Measurements from ENCODE around the gene ERN2.

ERN2 gene

DNA sequence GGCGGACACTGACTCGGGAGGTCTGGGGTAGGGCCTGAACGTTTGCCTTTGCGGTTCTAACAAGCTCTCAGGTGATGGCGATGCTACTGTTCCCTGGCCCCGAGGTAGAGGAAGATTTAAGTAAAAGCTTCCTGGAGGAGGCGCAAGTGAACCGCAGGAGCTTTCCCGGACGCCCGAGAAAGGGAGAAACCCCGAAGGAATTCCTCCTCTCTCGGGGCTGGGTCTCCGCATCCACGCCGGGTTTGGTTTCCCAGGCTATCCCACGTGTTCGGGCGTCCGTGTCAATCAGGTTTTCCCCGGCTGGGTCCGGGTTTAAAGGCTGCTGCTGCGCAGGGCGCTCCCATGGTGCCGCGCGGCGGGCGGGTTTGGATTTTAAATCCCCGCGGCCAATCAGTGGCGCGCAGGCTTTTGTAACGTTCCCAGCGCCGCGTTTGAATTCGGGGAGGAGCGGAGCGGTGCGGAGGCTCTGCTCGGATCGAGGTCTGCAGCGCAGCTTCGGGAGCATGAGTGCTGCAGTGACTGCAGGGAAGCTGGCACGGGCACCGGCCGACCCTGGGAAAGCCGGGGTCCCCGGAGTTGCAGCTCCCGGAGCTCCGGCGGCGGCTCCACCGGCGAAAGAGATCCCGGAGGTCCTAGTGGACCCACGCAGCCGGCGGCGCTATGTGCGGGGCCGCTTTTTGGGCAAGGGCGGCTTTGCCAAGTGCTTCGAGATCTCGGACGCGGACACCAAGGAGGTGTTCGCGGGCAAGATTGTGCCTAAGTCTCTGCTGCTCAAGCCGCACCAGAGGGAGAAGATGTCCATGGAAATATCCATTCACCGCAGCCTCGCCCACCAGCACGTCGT, 34.4 kb downstream of the ERN2 start, which contains the start of gene PLK1:
Gene PLK1 (plus strand): TSS at position 460 of the 844 bp plus-strand sequence. CDS start 44 bp downstream, at position 504.
- H3K4me2 ChIP-seq (ENCODE audit: low read length): peak within 1 kb of the TSS; percentile 85
- H3K36me3 ChIP-seq (ENCODE audit: control insufficient read depth, low read length): peaks cover 50% of the 10 kb centered on the region
- peak within 1 kb of the TSS; percentile 99 for H3K4me3 ChIP-seq (ENCODE audit: low read length)
- H3K9me2 ChIP-seq (replicated peaks; ENCODE audit: control insufficient read depth, low read length): no peaks in the 10 kb centered on the region
- no peaks in the 10 kb centered on the region for H3K27me3 ChIP-seq (ENCODE audit: control insufficient read depth, low read length)
- TF ChIP-seq EZH2phosphoT487 (IDR thresholded peaks at IDR 0.05; ENCODE audit: borderline replicate concordance, low read length): no peak
- TF ChIP-seq, protein P1, sequence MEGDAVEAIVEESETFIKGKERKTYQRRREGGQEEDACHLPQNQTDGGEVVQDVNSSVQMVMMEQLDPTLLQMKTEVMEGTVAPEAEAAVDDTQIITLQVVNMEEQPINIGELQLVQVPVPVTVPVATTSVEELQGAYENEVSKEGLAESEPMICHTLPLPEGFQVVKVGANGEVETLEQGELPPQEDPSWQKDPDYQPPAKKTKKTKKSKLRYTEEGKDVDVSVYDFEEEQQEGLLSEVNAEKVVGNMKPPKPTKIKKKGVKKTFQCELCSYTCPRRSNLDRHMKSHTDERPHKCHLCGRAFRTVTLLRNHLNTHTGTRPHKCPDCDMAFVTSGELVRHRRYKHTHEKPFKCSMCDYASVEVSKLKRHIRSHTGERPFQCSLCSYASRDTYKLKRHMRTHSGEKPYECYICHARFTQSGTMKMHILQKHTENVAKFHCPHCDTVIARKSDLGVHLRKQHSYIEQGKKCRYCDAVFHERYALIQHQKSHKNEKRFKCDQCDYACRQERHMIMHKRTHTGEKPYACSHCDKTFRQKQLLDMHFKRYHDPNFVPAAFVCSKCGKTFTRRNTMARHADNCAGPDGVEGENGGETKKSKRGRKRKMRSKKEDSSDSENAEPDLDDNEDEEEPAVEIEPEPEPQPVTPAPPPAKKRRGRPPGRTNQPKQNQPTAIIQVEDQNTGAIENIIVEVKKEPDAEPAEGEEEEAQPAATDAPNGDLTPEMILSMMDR (IDR thresholded peaks at IDR 0.05; ENCODE audit: low read depth, low read length, poor library complexity, severe bottlenecking): peak; percentile 66
- H3K79me2 ChIP-seq (ENCODE audit: control insufficient read depth, low read length): peaks cover 52% of the 10 kb centered on the region
- H4K20me1 ChIP-seq (ENCODE audit: control insufficient read depth, insufficient read depth, low read depth, low read length): peaks cover 12% of the 10 kb centered on the region; the same call in 1 of the 2 replicates
- H3K4me1 ChIP-seq (ENCODE audit: control insufficient read depth, low read length): peaks cover 25% of the 10 kb centered on the region
- no peaks in the 10 kb centered on the region; the same call in 1 of the 2 replicates for H3F3A ChIP-seq (ENCODE audit: control insufficient read depth, insufficient read depth)
- H3K9me3 ChIP-seq (ENCODE audit: control insufficient read depth, insufficient read depth, low read length): no peaks in the 10 kb centered on the region
- peak within 1 kb of the TSS; percentile 55 for H3K27ac ChIP-seq (ENCODE audit: low read depth, low read length)

DNA sequence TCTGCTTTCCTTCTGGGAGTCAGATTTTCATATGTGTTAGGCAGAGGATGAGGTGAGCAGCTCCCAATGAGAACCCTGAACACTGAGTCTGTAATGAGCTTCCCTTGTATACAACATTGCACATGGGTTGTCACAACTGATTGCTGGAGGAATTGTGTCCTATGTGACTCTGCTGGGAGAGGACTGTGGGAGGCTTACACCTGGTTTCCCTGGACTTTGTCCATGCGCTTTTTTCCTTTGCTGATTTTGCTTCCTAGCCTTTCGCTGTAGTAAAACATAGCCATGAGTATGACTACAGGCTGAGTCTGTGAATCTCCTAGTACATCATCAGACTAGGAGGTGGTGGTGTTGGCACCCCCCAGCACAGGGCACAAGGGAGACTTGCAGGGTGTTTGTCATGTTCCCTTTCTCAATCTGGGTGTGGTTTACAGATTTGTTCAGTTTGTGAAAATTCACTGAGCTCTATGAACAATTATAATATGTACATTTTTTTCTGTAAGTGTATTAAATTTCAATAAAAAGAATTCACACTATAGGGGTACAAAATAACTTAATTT, 36.0 kb downstream of the ERN2 start:
- peaks cover 40% of the 10 kb centered on the region for H3K79me2 ChIP-seq (ENCODE audit: control insufficient read depth, low read length)
- H3K4me2 ChIP-seq (ENCODE audit: low read length): no peak overlapping the region
- H4K20me1 ChIP-seq (ENCODE audit: control insufficient read depth, insufficient read depth, low read depth, low read length): peaks cover 12% of the 10 kb centered on the region; the same call in 1 of the 2 replicates
- H3K9me2 ChIP-seq (replicated peaks; ENCODE audit: control insufficient read depth, low read length): no peaks in the 10 kb centered on the region
- H3K4me1 ChIP-seq (ENCODE audit: control insufficient read depth, low read length): peaks cover 25% of the 10 kb centered on the region
- TF ChIP-seq EZH2phosphoT487 (IDR thresholded peaks at IDR 0.05; ENCODE audit: borderline replicate concordance, low read length): no peak
- TF ChIP-seq, protein P1 (IDR thresholded peaks at IDR 0.05; ENCODE audit: low read depth, low read length, poor library complexity, severe bottlenecking): no peak
- no peaks in the 10 kb centered on the region for H3K27me3 ChIP-seq (ENCODE audit: control insufficient read depth, low read length)
- H3K4me3 ChIP-seq (ENCODE audit: low read length): no peak overlapping the region
- H3K27ac ChIP-seq (ENCODE audit: low read depth, low read length): no peak overlapping the region
- H3K9me3 ChIP-seq (ENCODE audit: control insufficient read depth, insufficient read depth, low read length): no peaks in the 10 kb centered on the region
- peaks cover 36% of the 10 kb centered on the region for H3K36me3 ChIP-seq (ENCODE audit: control insufficient read depth, low read length)
- H3F3A ChIP-seq (ENCODE audit: control insufficient read depth, insufficient read depth): no peaks in the 10 kb centered on the region; the same call in 1 of the 2 replicates

DNA sequence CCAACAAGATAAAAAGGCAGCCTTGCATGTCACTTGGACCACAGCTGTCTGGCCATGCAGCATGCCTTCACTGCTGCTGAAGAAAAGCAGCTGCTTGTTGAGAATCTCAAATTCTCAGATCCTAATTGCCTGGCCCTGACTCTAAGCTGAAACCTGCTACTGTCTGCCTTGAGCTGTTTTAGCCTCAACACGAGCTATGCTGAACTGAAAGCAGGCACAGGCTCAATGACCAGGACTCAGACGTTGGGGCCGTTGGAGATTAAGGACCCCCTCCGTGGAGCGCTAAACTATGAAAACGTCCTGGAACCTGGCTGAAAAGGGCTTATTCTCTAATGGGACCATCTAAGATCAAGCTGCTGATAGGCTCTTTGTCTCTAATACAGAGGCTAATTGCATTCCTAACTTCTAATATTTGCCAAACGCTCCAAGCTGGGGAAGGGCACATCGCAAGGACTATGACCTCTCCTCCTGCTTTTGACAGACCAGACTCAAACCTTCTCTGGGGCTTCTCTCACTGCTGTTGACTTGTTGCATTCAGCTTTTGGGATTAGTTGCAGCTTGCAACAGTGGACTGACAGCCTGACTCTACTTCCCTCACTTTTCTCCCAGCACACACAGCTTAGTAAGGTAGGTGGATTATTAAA, 38.9 kb downstream of the ERN2 start:
- Histone ChIP-seq H3K27me3 (ENCODE audit: control insufficient read depth, low read length) (no peaks in the 10 kb centered on the region), H3K4me3 (ENCODE audit: low read length) (no peak overlapping the region), H3K36me3 (ENCODE audit: control insufficient read depth, low read length) (peaks cover 27% of the 10 kb centered on the region), H4K20me1 (ENCODE audit: control insufficient read depth, insufficient read depth, low read depth, low read length) (no peaks in the 10 kb centered on the region), H3K4me2 (ENCODE audit: low read length) (no peak overlapping the region), H3K9me2 (replicated peaks; ENCODE audit: control insufficient read depth, low read length) (no peaks in the 10 kb centered on the region), H3K4me1 (ENCODE audit: control insufficient read depth, low read length) (peaks cover 19% of the 10 kb centered on the region), H3F3A (ENCODE audit: control insufficient read depth, insufficient read depth) (no peaks in the 10 kb centered on the region; the same call in 1 of the 2 replicates), H3K27ac (ENCODE audit: low read depth, low read length) (no peak overlapping the region), H3K9me3 (ENCODE audit: control insufficient read depth, insufficient read depth, low read length) (no peaks in the 10 kb centered on the region), H3K79me2 (ENCODE audit: control insufficient read depth, low read length) (peaks cover 11% of the 10 kb centered on the region)
- TF ChIP-seq, protein P1 (IDR thresholded peaks at IDR 0.05; ENCODE audit: low read depth, low read length, poor library complexity, severe bottlenecking): no peak
- TF ChIP-seq EZH2phosphoT487 (IDR thresholded peaks at IDR 0.05; ENCODE audit: borderline replicate concordance, low read length): no peak
